Hepatocyte (in vitro differentiated cells): ENCODE data around the gene UPK3A. TPM values are rescaled to one million over a fixed set of nuclear protein-coding genes. Genes with fewer than 3 reads are reported as not detected.

Experiments used
- DNase-seq: peaks from one replicate; pipeline ENCODE4 v3.0.0-alpha.2; 2016; ENCODE audit warnings: low spot score
- H2AFZ ChIP-seq: fragments of 200-600 bp; sonication (generic); 2 replicates; pipeline ENCODE4 v1.6.0; 2016; ENCODE audit warnings: antibody characterized with exemption, mild to moderate bottlenecking
- H3K27ac ChIP-seq: fragments of 200-600 bp; sonication (generic); 2 replicates; pipeline ENCODE4 v1.5.1; 2016; ENCODE audit warnings: mild to moderate bottlenecking
- H3K27me3 ChIP-seq: fragments of 200-600 bp; sonication (generic); 2 replicates; pipeline ENCODE4 v1.6.1; 2016
- H3K36me3 ChIP-seq: fragments of 200-600 bp; sonication (generic); replicated peaks from 2 replicates; pipeline ENCODE4 v1.5.1; 2016; ENCODE audit warnings: low read depth; ENCODE audit not compliant: insufficient read depth
- H3K4me1 ChIP-seq: fragments of 200-600 bp; sonication (generic); 2 replicates; pipeline ENCODE4 v1.5.1; 2016; ENCODE audit warnings: mild to moderate bottlenecking, moderate library complexity; ENCODE audit not compliant: insufficient read depth
- H3K4me2 ChIP-seq: fragments of 200-600 bp; sonication (generic); 2 replicates; pipeline ENCODE4 v1.6.0; 2016
- H3K4me3 ChIP-seq: fragments of 200-600 bp; sonication (generic); 2 replicates; pipeline ENCODE4 v1.5.1; 2016; ENCODE audit warnings: mild to moderate bottlenecking
- H3K79me2 ChIP-seq: fragments of 200-600 bp; sonication (generic); 2 replicates; pipeline ENCODE4 v1.6.0; 2017; ENCODE audit warnings: mild to moderate bottlenecking
- H3K9me2 ChIP-seq: fragments of 200-600 bp; sonication (generic); replicated peaks from 2 replicates; pipeline ENCODE4 v1.6.0; 2017; ENCODE audit warnings: mild to moderate bottlenecking; ENCODE audit not compliant: insufficient read depth
- H3K9me3 ChIP-seq: fragments of 200-600 bp; sonication (generic); 2 replicates; pipeline ENCODE4 v1.5.1; 2016; ENCODE audit warnings: low read depth, mild to moderate bottlenecking
- H4K20me1 ChIP-seq: fragments of 200-600 bp; sonication (generic); 2 replicates; pipeline ENCODE4 v1.6.0; 2016; ENCODE audit warnings: mild to moderate bottlenecking; ENCODE audit not compliant: insufficient read depth, poor library complexity, severe bottlenecking
- CTCF ChIP-seq: fragments of 200-600 bp; sonication (generic); IDR thresholded peaks from 2 replicates; pipeline ENCODE4 v1.5.1; 2016; ENCODE audit warnings: antibody characterized with exemption, mild to moderate bottlenecking; ENCODE audit not compliant: poor library complexity
- EZH2 ChIP-seq: fragments of 200-600 bp; sonication (generic); IDR thresholded peaks from 2 replicates; pipeline ENCODE4 v1.6.1; 2016; ENCODE audit warnings: antibody characterized with exemption, mild to moderate bottlenecking, borderline replicate concordance
- EZH2phosphoT487 ChIP-seq: fragments of 200-600 bp; sonication (generic); IDR thresholded peaks from one replicate; pipeline ENCODE4 v1.6.1; 2018; ENCODE audit warnings: antibody characterized with exemption, mild to moderate bottlenecking, low read depth, moderate library complexity; ENCODE audit not compliant: unreplicated experiment, severe bottlenecking
- WGBS: methylation state at CpG from one replicate; pipeline ENCODE4 v1.1.6; 2016; ENCODE audit warnings: low lambda C conversion rate; ENCODE audit errors: missing lambda C conversion rate; 5-methylcytosine and 5-hydroxymethylcytosine counted together
- polyA plus RNA-seq: library from polyadenylated mRNA; unstranded; fragments of >200 nt; fragmentation: Nextera tagmentation; extraction: Ambion mirVana; gene quantifications from 2 replicates; pipeline ENCODE4 v1.2.1, GENCODE V29; 2016
- total RNA-seq: library from RNA; depleted of rRNA; stranded (reverse); fragments of >200 nt; gene quantifications from 2 replicates; pipeline ENCODE4 v1.2.3, GENCODE V29; 2014

UPK3A gene
- total and polyA plus RNA-seq, 2 experiments from 2014 or later: 14.9 to 41.8 TPM

GRCh38 chr22:45338795-45339194, 54.0 kb downstream of the UPK3A start:
- Histone ChIP-seq H3K9me2 (no peaks in the 10 kb centered on the region), H4K20me1 (no peaks in the 10 kb centered on the region), H3K4me2 (no peak overlapping the region), H3K9me3 (no peaks in the 10 kb centered on the region), H3K4me1 (peaks cover 6% of the 10 kb centered on the region), H3K79me2 (no peaks in the 10 kb centered on the region), H3K27me3 (no peaks in the 10 kb centered on the region), H3K36me3 (no peaks in the 10 kb centered on the region), H3K4me3 (no peak overlapping the region), H2AFZ (no peak overlapping the region), H3K27ac (no peak overlapping the region)
- DNase-seq: no peak
- no peak for TF ChIP-seq EZH2phosphoT487
- no peak for TF ChIP-seq CTCF
- TF ChIP-seq EZH2: no peak
- 89% methylated on average over 7 of the region's 7 CpGs for WGBS

- H3K4me1 ChIP-seq: peaks cover 6% of the 10 kb centered on the region
- H3K9me2 ChIP-seq: no peaks in the 10 kb centered on the region
- H2AFZ ChIP-seq: no peak overlapping the region
- WGBS: 94% methylated on average over 8 of the region's 8 CpGs
- no peak overlapping the region for H3K4me3 ChIP-seq
- H3K79me2 ChIP-seq: no peaks in the 10 kb centered on the region
- no peak for TF ChIP-seq CTCF
- no peak for TF ChIP-seq EZH2
- TF ChIP-seq EZH2phosphoT487: no peak
- DNase-seq: no peak
- H4K20me1 ChIP-seq: no peaks in the 10 kb centered on the region
- no peaks in the 10 kb centered on the region for H3K36me3 ChIP-seq
- H3K27ac ChIP-seq: no peak overlapping the region
- no peak overlapping the region for H3K4me2 ChIP-seq
- H3K27me3 ChIP-seq: no peaks in the 10 kb centered on the region
- H3K9me3 ChIP-seq: no peaks in the 10 kb centered on the region
Measured at GRCh38 chr22:45340323-45340722, 55.6 kb downstream of the UPK3A start.

- 93% methylated on average over 6 of the region's 6 CpGs for WGBS
- DNase-seq: no peak
- H3K36me3 ChIP-seq: no peaks in the 10 kb centered on the region
Measured at GRCh38 chr22:45341498-45341897, 56.7 kb downstream of the UPK3A start.

More at GRCh38 chr22:45341498-45341897, 56.7 kb downstream of the UPK3A start:
- no peaks in the 10 kb centered on the region for H3K79me2 ChIP-seq
- H3K4me3 ChIP-seq: no peak overlapping the region
- H3K4me1 ChIP-seq: peaks cover 4% of the 10 kb centered on the region
- H3K9me3 ChIP-seq: no peaks in the 10 kb centered on the region
- H3K4me2 ChIP-seq: no peak overlapping the region
- no peaks in the 10 kb centered on the region for H3K27me3 ChIP-seq
- no peak for TF ChIP-seq CTCF
- TF ChIP-seq EZH2phosphoT487: no peak
- no peak overlapping the region for H3K27ac ChIP-seq
- H3K9me2 ChIP-seq: no peaks in the 10 kb centered on the region
- no peaks in the 10 kb centered on the region for H4K20me1 ChIP-seq
- no peak overlapping the region for H2AFZ ChIP-seq
